ENCODE results near the gene CHCHD6. TPM values are rescaled to one million over a fixed set of nuclear protein-coding genes. Genes with fewer than 3 reads are reported as not detected.

CHCHD6 gene
- total and polyA plus RNA-seq, 2 of the 4 experiments (the other 2 are of a cell fraction), result 18.8 to 28.9 TPM

- H2BK120ac ChIP-seq (ENCODE audit: low read depth, low read length), result no peak overlapping the region; the same call in 1 of the 2 replicates
- CTCF ChIA-PET, result no interaction called here
- H3K4me1 ChIP-seq (ENCODE audit: control insufficient read depth, insufficient read depth, low read length), result peaks cover 4% of the 10 kb centered on the region; the same call in 1 of the 2 replicates
- no peaks in the 10 kb centered on the region for H3K36me3 ChIP-seq (ENCODE audit: control insufficient read depth, insufficient read depth, low read length)
- H2AK5ac ChIP-seq (ENCODE audit: low read depth, low read length), result no peak overlapping the region
- peak overlapping the region; percentile 37 for H3K14ac ChIP-seq (replicated peaks; ENCODE audit: low read depth, low read length)
- H2BK5ac ChIP-seq (ENCODE audit: low read depth, low read length, poor library complexity, severe bottlenecking), result no peak overlapping the region
- no peak overlapping the region for H3K18ac ChIP-seq (ENCODE audit: low read depth, low read length)
- H3K4me2 ChIP-seq (ENCODE audit: low read depth, low read length), result peak overlapping the region; percentile 7; the same call in 1 of the 2 replicates
- H2BK20ac ChIP-seq (ENCODE audit: low read depth, low read length), result no peak overlapping the region
- no peaks in the 10 kb centered on the region for H3K9me3 ChIP-seq (ENCODE audit: control insufficient read depth, insufficient read depth, low read length)
- H4K8ac ChIP-seq (ENCODE audit: low read depth in 2 of 2, low read length in 2 of 2), result no peak overlapping the region
- DNase-seq (no peak), ATAC-seq (ENCODE audit: low read depth) (peak; percentile 50; the same call in 1 of the 2 replicates)
- H2AK9ac ChIP-seq (replicated peaks; ENCODE audit: low read depth, low read length, poor library complexity), result no peak overlapping the region
- peaks cover 3% of the 10 kb centered on the region; the same call in 1 of the 2 replicates for H3K9me1 ChIP-seq (ENCODE audit: insufficient read depth, low read length)
- no TSS peak for BruUV-seq (replicated peaks)
- dilution Hi-C loops (cut with HindIII; ENCODE audit: low sequenced_read_pairs, unreplicated experiment), result no loop called here
- no peaks in the 10 kb centered on the region for H4K20me1 ChIP-seq (ENCODE audit: insufficient read depth, low read length)
- H3K27ac ChIP-seq (ENCODE audit: insufficient read depth, low read length), result no peak overlapping the region
- in situ Hi-C loops (cut with MboI; ENCODE audit: low sequenced_read_pairs), result no loop called here
- H3K56ac ChIP-seq (ENCODE audit: extremely low read depth, insufficient read depth, low read length), result no peak overlapping the region
- POLR2A ChIA-PET (ENCODE audit: unreplicated experiment), result no interaction called here
- no peak overlapping the region for H4K5ac ChIP-seq (ENCODE audit: low read depth, low read length)
- TF ChIP-seq MAFK (IDR thresholded peaks at IDR 0.05; ENCODE audit: low read depth, low read length) (no peak), SMC3 (IDR thresholded peaks at IDR 0.05; ENCODE audit: low read depth, low read length) (no peak), BHLHE40 (IDR thresholded peaks at IDR 0.05; ENCODE audit: low read depth, low read length) (no peak), RCOR1 (IDR thresholded peaks at IDR 0.05; ENCODE audit: insufficient replicate concordance, low read length) (no peak), RFX5 (IDR thresholded peaks at IDR 0.05; ENCODE audit: low read depth, low read length) (no peak), ELK1 (IDR thresholded peaks at IDR 0.05; ENCODE audit: borderline replicate concordance, low read depth, low read length) (no peak), CHD1 (IDR thresholded peaks at IDR 0.05; ENCODE audit: low read depth, low read length) (no peak), FOS (IDR thresholded peaks at IDR 0.05; ENCODE audit: low read depth, low read length) (no peak), MAZ (IDR thresholded peaks at IDR 0.05; ENCODE audit: borderline replicate concordance, low read depth, low read length) (no peak), NFE2L2 (IDR thresholded peaks at IDR 0.05; ENCODE audit: low read depth, low read length) (no peak), POLR2A (IDR thresholded peaks at IDR 0.05; ENCODE audit: low read depth, low read length) (no peak), RAD21 (IDR thresholded peaks at IDR 0.05; ENCODE audit: low read length) (no peak), CTCF (conservative IDR thresholded peaks at IDR 0.05; ENCODE audit: low read depth, low read length) (no peak), MXI1 (IDR thresholded peaks at IDR 0.05; ENCODE audit: borderline replicate concordance, low read depth, low read length) (no peak), CEBPB (IDR thresholded peaks at IDR 0.05; ENCODE audit: low read depth, low read length) (no peak)
- TF ChIP-seq, protein P1, sequence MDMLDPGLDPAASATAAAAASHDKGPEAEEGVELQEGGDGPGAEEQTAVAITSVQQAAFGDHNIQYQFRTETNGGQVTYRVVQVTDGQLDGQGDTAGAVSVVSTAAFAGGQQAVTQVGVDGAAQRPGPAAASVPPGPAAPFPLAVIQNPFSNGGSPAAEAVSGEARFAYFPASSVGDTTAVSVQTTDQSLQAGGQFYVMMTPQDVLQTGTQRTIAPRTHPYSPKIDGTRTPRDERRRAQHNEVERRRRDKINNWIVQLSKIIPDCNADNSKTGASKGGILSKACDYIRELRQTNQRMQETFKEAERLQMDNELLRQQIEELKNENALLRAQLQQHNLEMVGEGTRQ (IDR thresholded peaks at IDR 0.05; ENCODE audit: low read depth, low read length), result no peak
- no peaks in the 10 kb centered on the region for H3K79me1 ChIP-seq (ENCODE audit: low read depth in 1 of 2, low read length in 2 of 2)
- H3K23ac ChIP-seq (ENCODE audit: low read depth, low read length), result no peak overlapping the region
- H3K27me3 ChIP-seq (ENCODE audit: control insufficient read depth, insufficient read depth, low read length), result no peaks in the 10 kb centered on the region
- H2BK15ac ChIP-seq (ENCODE audit: low read depth, low read length), result no peak overlapping the region
- no peak overlapping the region for H4K91ac ChIP-seq (ENCODE audit: insufficient read depth, low read depth, low read length)
- no CpG with 5 or more reads among the region's 1 CpG for WGBS, 2 experiments (ENCODE audit: extremely low coverage in 2 of 2, insufficient read length in 1 of 2)
- H3K4ac ChIP-seq (ENCODE audit: low read depth, low read length), result no peak overlapping the region
- intact Hi-C loops (cut with micrococcal nuclease), result no loop called here
- no peak overlapping the region for H3K4me3 ChIP-seq (ENCODE audit: insufficient read depth, low read depth, low read length)
- H3K9ac ChIP-seq (ENCODE audit: low read depth, low read length), result no peak overlapping the region
- no peak overlapping the region for H2AFZ ChIP-seq (replicated peaks; ENCODE audit: low read length, poor library complexity)
These were observed 192.0 kb downstream of the CHCHD6 start for GRCh38 chr3:126896067-126896441.

Measured in IMR-90 (cell line).